NCI-H1092 treated with DMSO at 0.1 percent for 48 hours (cell line): Measurements from ENCODE around the gene ATXN1.

ENCODE experiments used
- DNase-seq: peaks from one replicate; lab custom pipeline; 2025; lab: John Stamatoyannopoulos, UW

ATXN1 gene

DNA sequence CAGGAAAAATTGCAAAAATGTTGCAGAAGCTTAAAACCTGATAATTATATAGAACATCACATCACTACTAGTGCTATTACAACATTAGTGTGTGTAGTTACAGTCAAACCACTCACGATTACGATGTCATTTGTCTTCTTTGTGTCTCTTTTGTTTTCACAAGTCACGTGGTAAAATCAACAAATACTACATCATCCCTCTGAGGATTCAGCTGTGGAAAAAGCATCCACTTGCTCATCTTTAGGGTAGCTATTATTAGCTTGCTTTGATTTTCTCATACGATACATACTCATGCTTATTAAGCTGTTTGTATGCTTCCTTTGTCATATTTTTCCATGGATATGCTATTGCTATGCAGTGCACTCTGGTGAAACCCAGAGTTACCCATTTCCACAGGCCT is 22.2 kb upstream of the ATXN1 start:
- no peak for DNase-seq

- no peak for DNase-seq
Measured at GRCh38 chr6:16782278-16782677, 21.0 kb upstream of the ATXN1 start.

GRCh38 chr6:16781348-16782169 is 20.3 kb upstream of the ATXN1 start:
- no peak for DNase-seq

DNA sequence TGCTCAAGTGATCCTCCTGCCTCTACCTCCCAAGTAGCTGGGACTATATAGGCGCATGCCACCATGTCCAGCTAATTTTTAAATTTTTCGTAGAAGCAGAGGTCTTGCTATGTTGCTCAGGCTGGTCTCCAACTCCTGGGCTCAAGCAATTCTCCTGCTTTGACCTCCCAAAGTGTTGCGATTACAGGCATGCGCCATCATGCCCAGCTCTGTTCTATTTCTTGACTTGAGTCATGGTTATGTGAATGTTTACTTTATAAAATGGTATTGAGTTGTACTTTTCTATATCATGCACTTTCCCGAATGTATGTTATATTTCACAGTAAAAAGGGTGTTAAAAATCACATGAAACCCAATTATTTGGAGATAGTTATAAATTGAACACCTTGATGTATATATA is 17.3 kb upstream of the ATXN1 start:
- DNase-seq = no peak

DNA sequence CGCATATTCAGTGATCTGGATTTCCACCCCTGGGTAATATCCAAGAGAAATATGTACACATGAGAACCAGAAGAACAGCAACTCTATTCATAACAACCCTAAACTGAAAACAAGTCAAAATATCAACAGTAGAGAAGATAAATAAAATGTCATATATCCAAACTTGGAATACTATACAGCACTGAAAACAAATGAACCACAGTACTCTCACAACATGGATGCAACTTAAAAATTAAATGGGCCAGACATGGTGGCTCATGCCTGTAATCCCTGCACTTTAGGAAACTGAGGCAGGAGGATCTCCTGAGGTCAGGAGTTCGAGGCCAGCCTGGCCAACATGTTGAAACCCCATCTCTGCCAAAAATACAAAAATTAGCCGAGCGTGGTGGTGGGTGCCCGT is 16.5 kb upstream of the ATXN1 start:
- no peak for DNase-seq

- DNase-seq = no peak
Measured at GRCh38 chr6:16776394-16777017, 15.2 kb upstream of the ATXN1 start.

DNA sequence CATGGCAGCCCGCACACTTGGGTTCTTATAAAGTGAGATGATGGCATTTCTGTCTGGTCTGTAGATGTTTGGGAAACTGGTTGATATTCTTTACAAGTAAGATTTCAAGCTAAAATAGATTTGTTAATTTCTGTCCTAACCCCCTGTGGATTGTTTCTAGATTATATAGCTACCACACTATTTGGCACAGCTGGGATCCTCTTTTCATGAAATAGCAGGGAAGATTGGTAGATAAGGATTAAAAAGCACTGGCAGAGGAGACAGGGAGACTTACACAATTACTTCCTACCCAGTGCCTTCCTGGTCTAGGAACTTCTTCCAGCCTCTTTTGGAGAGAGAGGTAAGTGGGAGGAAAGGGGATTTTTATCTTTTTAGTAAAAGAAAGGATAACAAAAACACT is 13.2 kb upstream of the ATXN1 start:
- DNase-seq = no peak

GRCh38 chr6:16773362-16773761 is 12.1 kb upstream of the ATXN1 start:
- no peak for DNase-seq

DNA sequence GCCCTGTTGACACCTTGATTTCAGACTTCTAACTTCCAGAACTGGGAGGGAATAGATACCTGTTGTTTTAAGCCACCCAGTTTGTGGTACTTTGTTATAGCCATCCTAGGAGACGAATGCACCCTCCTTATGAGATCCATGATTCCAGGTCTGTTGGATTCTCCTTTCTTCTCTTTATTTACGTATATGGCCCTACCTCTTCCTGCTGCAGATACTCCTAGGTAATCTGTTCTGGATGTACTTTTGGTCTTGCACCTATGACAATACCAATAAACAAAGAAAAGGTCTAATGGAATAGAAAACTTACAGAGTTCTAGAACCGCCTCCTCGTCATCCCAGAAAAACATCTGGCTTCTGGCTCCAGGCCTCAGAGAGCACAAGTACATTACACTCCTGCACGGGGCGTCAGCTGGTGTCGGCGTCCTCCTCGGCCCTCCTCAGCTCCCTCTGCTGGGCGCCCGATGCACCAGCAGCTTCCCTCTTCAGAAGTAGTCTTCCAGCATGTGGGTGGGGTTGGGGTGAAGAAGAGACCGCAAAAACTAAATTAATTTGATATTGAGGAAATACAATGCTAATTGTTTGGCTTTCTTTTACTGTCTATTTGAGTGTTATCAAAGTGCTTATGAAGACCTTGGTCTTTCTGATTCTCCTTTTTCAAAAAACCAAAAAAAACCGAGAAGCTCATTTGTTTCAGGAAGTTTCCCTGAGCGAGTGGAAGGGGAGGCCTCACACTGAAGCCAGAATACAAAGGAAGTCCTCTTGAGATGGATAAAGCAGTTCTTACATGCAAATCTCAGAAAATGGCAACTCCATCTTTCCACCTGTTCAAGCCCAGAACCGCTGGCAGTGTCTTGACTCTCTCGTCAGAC is 9.7 kb upstream of the ATXN1 start:
- peak; percentile 1 for DNase-seq

DNA sequence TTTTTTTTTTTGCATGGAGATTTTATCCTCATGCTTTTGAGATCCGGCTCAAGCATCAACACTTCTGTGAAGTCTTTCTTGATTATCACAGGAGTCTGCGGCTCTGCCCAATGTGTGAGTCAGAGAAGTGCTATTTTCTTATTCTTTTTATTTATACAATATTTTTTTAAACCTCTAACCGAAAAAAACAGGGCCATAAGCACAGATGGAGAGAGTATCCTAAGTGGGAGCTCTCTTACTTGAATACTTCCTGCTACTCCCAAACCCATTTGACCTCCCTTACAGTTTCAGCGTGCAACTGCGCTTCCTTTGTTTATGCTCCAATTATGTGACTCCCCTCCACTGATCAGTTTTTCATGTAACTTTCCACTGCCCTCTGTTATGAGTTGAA is 8.7 kb upstream of the ATXN1 start:
- DNase-seq = no peak

- DNase-seq = no peak
Measured at GRCh38 chr6:16769131-16769985, 8.1 kb upstream of the ATXN1 start.

DNA sequence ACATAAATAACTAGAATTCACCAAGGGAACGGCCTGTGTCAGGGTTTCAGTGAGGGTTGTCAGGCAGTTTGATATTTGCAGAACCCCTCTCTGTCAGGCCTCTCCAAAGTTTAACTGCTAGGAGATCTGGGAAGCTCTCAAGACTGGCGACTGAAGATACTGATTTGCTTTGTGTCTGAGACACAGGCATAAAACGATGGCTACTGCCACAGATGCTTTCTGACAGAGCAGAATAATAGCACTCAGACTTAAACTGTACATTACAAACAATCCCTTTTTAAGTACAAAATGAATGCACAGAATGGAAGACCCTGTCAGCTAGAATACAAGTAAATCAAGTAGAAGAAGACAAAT is 7.2 kb upstream of the ATXN1 start:
- no peak for DNase-seq

- DNase-seq = no peak
Measured at GRCh38 chr6:16767765-16768476, 6.7 kb upstream of the ATXN1 start.

DNA sequence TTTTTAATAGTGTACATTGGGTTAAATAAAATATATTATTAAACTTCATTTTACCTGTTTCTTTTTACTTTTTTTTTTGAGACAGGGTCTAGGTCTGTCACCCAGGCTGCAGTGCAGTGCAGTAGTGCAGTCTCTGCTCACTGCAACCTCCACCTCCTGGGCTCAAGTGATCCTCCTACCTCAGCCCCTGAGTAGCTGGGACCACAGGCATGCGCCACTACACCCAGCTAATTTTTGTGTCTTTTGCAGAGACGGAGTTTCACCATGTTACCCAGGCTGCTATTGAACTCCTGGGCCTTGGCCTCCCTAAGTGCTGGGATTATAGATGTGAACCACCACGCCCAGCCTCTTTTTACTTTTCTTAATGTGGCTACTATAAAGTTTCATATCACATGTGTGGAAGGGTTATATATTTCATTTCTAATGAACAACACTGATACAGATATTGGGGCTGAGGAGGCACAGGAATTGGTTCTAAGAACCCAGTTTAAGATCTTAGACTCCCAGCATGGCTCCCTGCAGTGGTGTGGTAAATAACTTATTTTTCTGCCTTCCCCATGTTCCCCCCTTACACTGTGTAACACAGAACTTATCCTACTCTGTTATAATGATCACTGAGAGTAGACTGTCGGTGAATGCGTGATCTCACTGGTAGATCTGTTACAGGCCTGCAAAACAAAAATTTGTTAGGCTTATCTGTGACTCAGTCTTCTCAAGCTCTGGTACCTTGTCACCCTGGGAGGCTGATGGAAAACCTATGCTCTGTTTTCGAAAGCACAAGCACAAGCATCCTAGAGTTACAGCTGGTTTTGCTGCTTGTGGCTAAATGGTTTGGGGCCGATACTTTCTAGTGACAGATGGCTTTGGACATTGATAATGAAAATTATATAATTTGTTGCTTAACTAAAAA is 5.8 kb upstream of the ATXN1 start:
- no peak for DNase-seq

GRCh38 chr6:16766043-16766536 is 4.8 kb upstream of the ATXN1 start:
- no peak for DNase-seq

DNA sequence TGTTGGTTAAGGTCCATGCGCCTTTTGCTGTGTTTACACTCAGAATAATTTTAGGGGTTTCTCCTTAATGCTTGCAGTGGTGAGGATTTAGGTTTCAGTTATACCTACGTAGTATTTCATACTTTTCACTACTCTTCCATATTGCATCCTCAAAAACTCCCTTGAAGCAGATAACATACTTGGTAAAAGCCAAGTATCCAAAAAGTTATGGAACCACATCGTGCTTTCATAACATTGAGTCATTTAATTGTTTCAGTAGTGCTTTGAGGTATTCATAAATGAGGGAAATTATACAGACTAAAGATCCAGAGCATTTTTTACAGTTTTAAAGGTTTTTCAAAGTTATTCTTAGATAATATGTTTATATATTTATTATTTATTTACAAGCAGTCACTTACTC is 4.0 kb upstream of the ATXN1 start:
- DNase-seq = no peak

DNA sequence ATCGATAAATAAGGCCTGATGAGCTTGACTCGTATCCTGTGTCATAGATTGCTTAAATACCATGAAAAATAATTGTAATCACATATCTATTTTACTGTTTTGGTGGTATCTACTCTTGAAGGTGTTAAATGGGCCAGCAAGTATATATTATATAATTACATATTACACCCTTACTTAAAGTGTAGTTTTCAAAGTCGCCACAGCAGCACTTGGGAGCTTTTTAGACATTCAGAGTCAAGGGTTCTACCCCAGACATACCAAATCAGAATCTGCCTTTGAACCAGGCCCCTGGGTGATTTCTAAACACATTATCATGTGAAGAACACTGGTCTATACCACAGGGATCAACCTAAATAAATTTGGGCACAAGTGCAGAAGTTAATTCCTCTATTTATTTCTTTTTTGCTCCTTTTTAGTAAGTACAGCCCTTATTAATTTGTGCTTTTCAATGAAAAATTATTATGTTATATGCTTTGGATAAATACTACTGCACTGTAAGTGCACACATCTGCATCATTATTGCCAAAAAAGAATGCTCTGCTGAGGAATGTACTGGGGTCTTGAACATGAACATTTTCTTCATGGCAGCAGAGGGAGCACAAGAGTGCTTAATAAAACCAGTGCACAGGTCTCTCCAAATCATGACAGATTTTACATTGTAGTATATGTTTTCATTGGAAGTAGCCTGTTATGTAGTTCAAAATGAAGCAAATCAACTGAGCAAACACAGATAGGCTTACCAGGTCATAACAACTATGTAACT is 3.1 kb upstream of the ATXN1 start:
- DNase-seq = no peak

- DNase-seq = peak; percentile 3
Measured at GRCh38 chr6:16762550-16763477, 1.6 kb upstream of the ATXN1 start.
